ENCODE data around the gene PDCD2. TPM values are rescaled to one million over a fixed set of nuclear protein-coding genes. Genes with fewer than 3 reads are reported as not detected.

PDCD2 gene
- total RNA-seq, 2 experiments from 2014 or later: 56.9 to 57.1 TPM

GRCh38 chr6:170525795-170526194, 58.6 kb downstream of the PDCD2 start:
- Mint-ChIP-seq H3K4me3 (no peak overlapping the region), H3K27me3 (no peaks in the 10 kb centered on the region), H3K27ac (no peak overlapping the region), H3K4me1 (ENCODE audit: low read depth) (peaks cover 5% of the 10 kb centered on the region), H3K36me3 (ENCODE audit: low read depth) (no peaks in the 10 kb centered on the region), H3K9me3 (no peaks in the 10 kb centered on the region)
- no peaks in the 10 kb centered on the region for H3K9me3 ChIP-seq (ENCODE audit: control insufficient read depth in 1 of 2, insufficient read depth in 1 of 2, low read length in 2 of 2)
- H3K4me1 ChIP-seq (ENCODE audit: insufficient read depth, low read length): no peaks in the 10 kb centered on the region
- no peak for DNase-seq
- intact Hi-C loops (cut with DNase I, micrococcal nuclease): loop anchor here in 1 of 2 experiments (5.0 kb wide), 2 partner anchors 158 to 1628 kb away; no protein-coding TSS in a partner anchor
- POLR2A ChIA-PET: no interaction called here
- no peak for ATAC-seq (ENCODE audit: poor library complexity)
- H3K27me3 ChIP-seq (ENCODE audit: control insufficient read depth in 1 of 2, insufficient read depth in 2 of 2, low read length in 2 of 2): no peaks in the 10 kb centered on the region
- CTCF ChIA-PET: interaction anchor here (0.9 to 1.0 kb wide), 2 partner anchors 9 to 16 kb away, joined by 3 to 4 read pairs; no protein-coding TSS in a partner anchor
- H3K4me3 ChIP-seq (ENCODE audit: low read length): no peak overlapping the region
- no peak for TF ChIP-seq CTCF (IDR thresholded peaks at IDR 0.05)
- H3K27ac ChIP-seq (ENCODE audit: low read depth in 1 of 2, low read length in 2 of 2): no peak overlapping the region
- H3K36me3 ChIP-seq (ENCODE audit: insufficient read depth, low read length): no peaks in the 10 kb centered on the region

Other genes with a start within 250 kb of the PDCD2 start
- gene PSMB1, start 31.3 kb downstream of the PDCD2 start, total RNA-seq: 100 to 1,000 TPM in 1 of 2 experiments, 10 to 100 TPM in 1; 98.8 to 108 TPM
- gene TBP, start 30.3 kb downstream of the PDCD2 start, total RNA-seq: 10 to 100 TPM; 12.6 to 14.1 TPM

Data from CD4-positive, alpha-beta T cell (primary cell).